ENCODE measurements around the gene AHR.
A peak's percentile ranks its signal among the peaks of the same experiment; 100 is the strongest.
"Not testable (repeated sequence)": the region's sequence is repeated elsewhere in the genome, so short reads cannot be mapped to it uniquely, and the experiment has no call there.

The AHR gene

GRCh38 chr7:17376595-17376994 is 78.1 kb downstream of the AHR start:
- DNase-seq (ENCODE audit: low spot score): no peak

- no peak for DNase-seq (ENCODE audit: low spot score)
Measured at GRCh38 chr7:17380736-17381662, 82.5 kb downstream of the AHR start.

- DNase-seq (ENCODE audit: low spot score): peak; percentile 89
Measured at GRCh38 chr7:17382408-17383354, 84.2 kb downstream of the AHR start.

- no peak for DNase-seq (ENCODE audit: low spot score)
Measured at GRCh38 chr7:17384400-17384799, 85.9 kb downstream of the AHR start.

- no peak for DNase-seq (ENCODE audit: low spot score)
Measured at GRCh38 chr7:17385612-17386011, 87.2 kb downstream of the AHR start.

- DNase-seq (ENCODE audit: low spot score): no peak
Measured at GRCh38 chr7:17390392-17390791, 91.9 kb downstream of the AHR start.

GRCh38 chr7:17391366-17391765 is 92.9 kb downstream of the AHR start:
- no peak for DNase-seq (ENCODE audit: low spot score)

GRCh38 chr7:17392846-17393245 is 94.4 kb downstream of the AHR start:
- DNase-seq (ENCODE audit: low spot score): no peak

GRCh38 chr7:17394563-17394962 is 96.1 kb downstream of the AHR start:
- not testable (repeated sequence) for DNase-seq (ENCODE audit: low spot score)
